HEK293 (cell line): Measurements from ENCODE around the gene CEP85L.

ENCODE experiments used
- ATF2 ChIP-seq: fragments of 450-650 bp; formaldehyde crosslinking; IDR thresholded peaks from 2 replicates; pipeline ENCODE4 v1.5.1; 2016; ENCODE audit warnings: missing biosample characterization, missing genetic modification characterization, low read depth
- CTCF ChIP-seq: fragments of 450-650 bp; formaldehyde crosslinking; IDR thresholded peaks from 2 replicates; pipeline ENCODE4 v1.5.1; 2016; ENCODE audit warnings: missing biosample characterization, missing genetic modification characterization
- RBAK ChIP-seq: fragments of 450-650 bp; formaldehyde crosslinking; IDR thresholded peaks from 2 replicates; pipeline ENCODE4 v1.5.1; 2016; ENCODE audit warnings: missing biosample characterization, missing genetic modification characterization
- REST ChIP-seq: fragments of 450-650 bp; formaldehyde crosslinking; IDR thresholded peaks from 2 replicates; pipeline ENCODE4 v1.5.1; 2016; ENCODE audit warnings: missing biosample characterization, missing genetic modification characterization
- SETDB1 ChIP-seq: IDR thresholded peaks from one replicate; pipeline ENCODE4 v1.6.1; 2017; ENCODE audit warnings: mild to moderate bottlenecking, low read length, moderate library complexity, mixed read lengths; ENCODE audit not compliant: insufficient read length
- ZBTB11 ChIP-seq: fragments of 450-650 bp; formaldehyde crosslinking; conservative IDR thresholded peaks from 2 replicates; pipeline ENCODE4 v1.5.1; 2016; ENCODE audit warnings: low read depth, missing biosample characterization, missing genetic modification characterization
- ZBTB7A ChIP-seq: fragments of 450-650 bp; formaldehyde crosslinking; IDR thresholded peaks from 2 replicates; pipeline ENCODE4 v1.5.1; 2016; ENCODE audit warnings: low read depth, missing biosample characterization, missing genetic modification characterization
- ZNF10 ChIP-seq: fragments of 450-650 bp; formaldehyde crosslinking; IDR thresholded peaks from 2 replicates; pipeline ENCODE4 v1.5.1; 2017; ENCODE audit warnings: missing biosample characterization, missing genetic modification characterization
- ZNF561 ChIP-seq: fragments of 450-650 bp; IDR thresholded peaks from 2 replicates; pipeline ENCODE4 v1.5.1; 2018; ENCODE audit warnings: missing biosample characterization, missing genetic modification characterization, borderline replicate concordance
- ZNF639 ChIP-seq: fragments of 450-650 bp; formaldehyde crosslinking; IDR thresholded peaks from 2 replicates; pipeline ENCODE4 v1.5.1; 2016; ENCODE audit warnings: missing biosample characterization, missing genetic modification characterization
- ZNF843 ChIP-seq: fragments of 450-650 bp; formaldehyde crosslinking; IDR thresholded peaks from 2 replicates; pipeline ENCODE4 v1.5.1; 2016; ENCODE audit warnings: missing biosample characterization, missing genetic modification characterization

- TF ChIP-seq CTCF (tag by site-specific recombination), result no peak
- TF ChIP-seq ZNF561 (tag by site-specific recombination), result no peak
- no peak for TF ChIP-seq ZNF639 (tag by site-specific recombination)
- no peak for TF ChIP-seq SETDB1
- TF ChIP-seq RBAK (tag by site-specific recombination), result no peak
- no peak for TF ChIP-seq ZBTB7A
- TF ChIP-seq ZNF843, result no peak
- TF ChIP-seq ZNF10 (tag by site-specific recombination), result no peak
- TF ChIP-seq ATF2, result no peak
- no peak for TF ChIP-seq ZBTB11 (tag by site-specific recombination)
- TF ChIP-seq REST, result no peak
Measured at GRCh38 chr6:118495485-118496280, 155.7 kb downstream of the CEP85L start.
